Activated CD4-positive, alpha-beta T cell treated with anti-CD3 and anti-CD28 coated beads, Interleukin-2, amount 10 ng/mL, durations not matched to agents 7 days and 5 days (primary cell): Measurements from ENCODE around the gene HOXD10. TPM values are rescaled to one million over a fixed set of nuclear protein-coding genes. Genes with fewer than 3 reads are reported as not detected.

ENCODE experiments used
- CTCF ChIA-PET: fragments of 350-600 bp; sonication (Branson Sonifier 250); formaldehyde crosslinking; loops from one replicate; lab custom pipeline; 2021; ENCODE audit warnings: antibody characterized with exemption; lab: Charles Lee
- POLR2A ChIA-PET: fragments of 350-600 bp; sonication (Branson Sonifier 250); formaldehyde crosslinking; loops from one replicate; lab custom pipeline; 2021; ENCODE audit warnings: antibody characterized with exemption; lab: Charles Lee
- DNase-seq: peaks from one replicate; pipeline ENCODE4 v3.0.0-alpha.2; 2020
- H3K27ac Mint-ChIP-seq: one replicate; pipeline ENCODE4 v1.8.0; 2021; ENCODE audit warnings: mild to moderate bottlenecking, moderate library complexity, mixed read lengths
- H3K27me3 Mint-ChIP-seq: one replicate; pipeline ENCODE4 v1.8.0; 2021; ENCODE audit warnings: mixed read lengths
- H3K36me3 Mint-ChIP-seq: one replicate; pipeline ENCODE4 v1.8.0; 2021; ENCODE audit warnings: low read depth, mixed read lengths
- H3K4me1 Mint-ChIP-seq: one replicate; pipeline ENCODE4 v1.8.0; 2021; ENCODE audit warnings: mixed read lengths
- H3K4me3 Mint-ChIP-seq: one replicate; pipeline ENCODE4 v1.8.0; 2021; ENCODE audit warnings: mild to moderate bottlenecking, moderate library complexity, mixed read lengths
- H3K9me3 Mint-ChIP-seq: one replicate; pipeline ENCODE4 v1.8.0; 2021; ENCODE audit warnings: mixed read lengths
- total RNA-seq, 2 experiments: library from RNA; stranded (reverse); gene quantifications; one replicate each; pipeline ENCODE4 v1.2.3, GENCODE V29; 2021

Gene HOXD10
- total RNA-seq, 2 experiments from 2014 or later = not detected

DNA sequence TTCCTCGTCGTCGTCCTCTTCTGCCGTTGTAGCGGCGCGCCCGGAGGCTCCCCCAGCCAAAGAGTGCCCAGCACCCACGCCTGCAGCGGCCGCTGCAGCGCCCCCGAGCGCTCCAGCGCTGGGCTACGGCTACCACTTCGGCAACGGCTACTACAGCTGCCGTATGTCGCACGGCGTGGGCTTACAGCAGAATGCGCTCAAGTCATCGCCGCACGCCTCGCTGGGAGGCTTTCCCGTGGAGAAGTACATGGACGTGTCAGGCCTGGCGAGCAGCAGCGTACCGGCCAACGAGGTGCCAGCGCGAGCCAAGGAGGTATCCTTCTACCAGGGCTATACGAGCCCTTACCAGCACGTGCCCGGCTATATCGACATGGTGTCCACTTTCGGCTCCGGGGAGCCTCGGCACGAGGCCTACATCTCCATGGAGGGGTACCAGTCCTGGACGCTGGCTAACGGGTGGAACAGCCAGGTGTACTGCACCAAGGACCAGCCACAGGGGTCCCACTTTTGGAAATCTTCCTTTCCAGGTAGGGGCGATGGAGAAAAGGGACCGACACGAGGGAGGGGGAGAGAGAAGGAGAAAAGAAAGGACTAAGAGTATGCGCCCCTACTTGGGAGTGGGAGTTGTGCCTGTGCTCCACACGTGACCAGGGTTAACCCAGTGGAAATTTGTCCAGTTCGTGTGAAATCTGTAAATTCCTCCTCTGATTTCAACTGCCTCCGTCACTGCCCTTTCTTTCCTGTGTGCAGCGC is 23.3 kb upstream of the HOXD10 start:
- no peak for DNase-seq
- Mint-ChIP-seq H3K36me3 (peaks cover 3% of the 10 kb centered on the region), H3K27me3 (peaks cover 91% of the 10 kb centered on the region), H3K9me3 (no peaks in the 10 kb centered on the region), H3K4me1 (peaks cover 18% of the 10 kb centered on the region), H3K27ac (peak overlapping the region; percentile 42), H3K4me3 (peak overlapping the region; percentile 1)
- ChIA-PET POLR2A (no interaction called here), CTCF (interaction anchor here (0.7 to 1.0 kb wide), 2 partner anchors 71 to 1750 kb away, joined by 3 read pairs; no protein-coding TSS in a partner anchor)

- H3K27ac Mint-ChIP-seq = peak overlapping the region; percentile 42
- ChIA-PET CTCF (interaction anchor here (0.8 to 1.0 kb wide), 2 partner anchors 24 to 71 kb away, joined by 3 read pairs; no protein-coding TSS in a partner anchor), POLR2A (no interaction called here)
- peaks cover 91% of the 10 kb centered on the region for H3K27me3 Mint-ChIP-seq
- H3K36me3 Mint-ChIP-seq = peaks cover 3% of the 10 kb centered on the region
- no peaks in the 10 kb centered on the region for H3K9me3 Mint-ChIP-seq
- peaks cover 16% of the 10 kb centered on the region for H3K4me1 Mint-ChIP-seq
- no peak for DNase-seq
- H3K4me3 Mint-ChIP-seq = peak overlapping the region; percentile 1
These were observed 22.7 kb upstream of the HOXD10 start for GRCh38 chr2:176093898-176094249.

DNA sequence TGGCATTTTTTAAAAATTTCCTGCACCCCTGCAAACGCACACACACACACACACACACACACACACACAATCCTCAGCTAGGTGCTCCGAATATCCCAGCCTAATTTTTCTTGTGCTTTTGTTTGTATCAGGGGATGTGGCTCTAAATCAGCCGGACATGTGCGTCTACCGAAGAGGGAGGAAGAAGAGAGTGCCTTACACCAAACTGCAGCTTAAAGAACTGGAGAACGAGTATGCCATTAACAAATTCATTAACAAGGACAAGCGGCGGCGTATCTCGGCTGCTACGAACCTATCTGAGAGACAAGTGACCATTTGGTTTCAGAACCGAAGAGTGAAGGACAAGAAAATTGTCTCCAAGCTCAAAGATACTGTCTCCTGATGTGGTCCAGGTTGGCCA is 22.2 kb upstream of the HOXD10 start:
- no peak overlapping the region for H3K27ac Mint-ChIP-seq
- CTCF ChIA-PET = interaction anchor here (0.8 to 1.0 kb wide), 2 partner anchors 24 to 70 kb away, joined by 3 read pairs; no protein-coding TSS in a partner anchor
- H3K36me3 Mint-ChIP-seq = peaks cover 3% of the 10 kb centered on the region
- POLR2A ChIA-PET = no interaction called here
- H3K9me3 Mint-ChIP-seq = no peaks in the 10 kb centered on the region
- H3K4me1 Mint-ChIP-seq = peaks cover 16% of the 10 kb centered on the region
- peaks cover 91% of the 10 kb centered on the region for H3K27me3 Mint-ChIP-seq
- H3K4me3 Mint-ChIP-seq = no peak overlapping the region
- no peak for DNase-seq

DNA sequence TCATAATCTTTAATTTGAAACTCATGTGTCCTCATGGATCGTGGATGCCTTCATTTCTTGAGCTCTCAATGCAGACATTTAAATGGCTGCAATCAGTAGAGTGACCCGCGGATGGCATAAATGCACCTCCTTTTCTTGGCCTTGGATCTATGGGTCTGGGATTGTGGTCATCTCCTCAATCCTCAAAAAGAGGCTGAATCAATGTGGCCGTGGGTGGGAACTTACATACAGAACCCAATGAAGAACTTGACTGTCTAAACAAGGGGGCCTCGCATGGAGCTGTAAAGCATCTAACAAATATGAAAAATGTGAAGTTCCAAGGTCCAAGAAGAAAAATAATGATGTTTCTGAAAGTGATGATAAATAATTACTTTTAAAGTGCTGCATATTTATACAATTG is 21.2 kb upstream of the HOXD10 start:
- Mint-ChIP-seq H3K36me3 (peaks cover 3% of the 10 kb centered on the region), H3K9me3 (no peaks in the 10 kb centered on the region), H3K27ac (no peak overlapping the region), H3K27me3 (peaks cover 87% of the 10 kb centered on the region), H3K4me3 (no peak overlapping the region), H3K4me1 (peaks cover 16% of the 10 kb centered on the region)
- CTCF ChIA-PET = no interaction called here
- no peak for DNase-seq
- POLR2A ChIA-PET = no interaction called here

DNA sequence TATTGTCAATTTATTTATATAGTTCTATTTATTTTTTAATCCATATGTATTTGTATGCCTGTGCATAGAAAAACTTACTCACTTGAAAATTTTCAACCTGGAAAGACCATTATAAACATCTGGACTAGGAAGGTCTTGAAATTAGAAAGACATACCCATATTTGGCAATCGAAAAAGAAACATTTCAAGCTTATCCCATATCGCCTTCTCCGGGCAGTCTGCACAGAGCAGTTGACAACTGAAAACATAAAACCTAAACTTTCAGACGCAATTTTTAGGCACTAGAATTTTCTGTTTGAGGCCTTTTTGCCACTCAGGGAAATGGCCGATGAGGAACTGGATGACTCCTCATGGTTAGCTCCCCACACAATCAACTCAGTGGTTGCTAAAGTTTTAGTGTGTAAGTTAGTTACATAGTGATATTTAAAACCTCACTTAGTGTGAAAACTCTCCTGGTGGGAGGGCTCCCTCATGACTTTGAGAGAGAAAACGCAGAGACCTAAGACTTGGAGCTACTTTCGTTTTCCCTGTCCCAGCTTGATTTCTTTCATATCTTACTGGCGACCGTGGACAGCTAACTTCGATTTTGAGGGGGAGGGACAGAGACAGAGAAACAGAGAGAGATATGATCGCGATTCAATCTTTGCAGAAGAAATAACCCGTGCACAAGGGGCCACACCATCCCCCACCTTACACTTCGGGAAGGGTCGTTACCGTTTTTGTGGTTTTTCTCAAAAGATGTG is 20.2 kb upstream of the HOXD10 start:
- Mint-ChIP-seq H3K9me3 (no peaks in the 10 kb centered on the region), H3K36me3 (peaks cover 3% of the 10 kb centered on the region), H3K4me3 (peak overlapping the region; percentile 68), H3K4me1 (peaks cover 16% of the 10 kb centered on the region), H3K27me3 (peaks cover 87% of the 10 kb centered on the region), H3K27ac (no peak overlapping the region)
- ChIA-PET CTCF (interaction anchor here (0.5 to 2.1 kb wide), 10 partner anchors 11 to 1230 kb away, joined by 3 to 6 read pairs (median 4); no protein-coding TSS in a partner anchor), POLR2A (no interaction called here)
- no peak for DNase-seq

DNA sequence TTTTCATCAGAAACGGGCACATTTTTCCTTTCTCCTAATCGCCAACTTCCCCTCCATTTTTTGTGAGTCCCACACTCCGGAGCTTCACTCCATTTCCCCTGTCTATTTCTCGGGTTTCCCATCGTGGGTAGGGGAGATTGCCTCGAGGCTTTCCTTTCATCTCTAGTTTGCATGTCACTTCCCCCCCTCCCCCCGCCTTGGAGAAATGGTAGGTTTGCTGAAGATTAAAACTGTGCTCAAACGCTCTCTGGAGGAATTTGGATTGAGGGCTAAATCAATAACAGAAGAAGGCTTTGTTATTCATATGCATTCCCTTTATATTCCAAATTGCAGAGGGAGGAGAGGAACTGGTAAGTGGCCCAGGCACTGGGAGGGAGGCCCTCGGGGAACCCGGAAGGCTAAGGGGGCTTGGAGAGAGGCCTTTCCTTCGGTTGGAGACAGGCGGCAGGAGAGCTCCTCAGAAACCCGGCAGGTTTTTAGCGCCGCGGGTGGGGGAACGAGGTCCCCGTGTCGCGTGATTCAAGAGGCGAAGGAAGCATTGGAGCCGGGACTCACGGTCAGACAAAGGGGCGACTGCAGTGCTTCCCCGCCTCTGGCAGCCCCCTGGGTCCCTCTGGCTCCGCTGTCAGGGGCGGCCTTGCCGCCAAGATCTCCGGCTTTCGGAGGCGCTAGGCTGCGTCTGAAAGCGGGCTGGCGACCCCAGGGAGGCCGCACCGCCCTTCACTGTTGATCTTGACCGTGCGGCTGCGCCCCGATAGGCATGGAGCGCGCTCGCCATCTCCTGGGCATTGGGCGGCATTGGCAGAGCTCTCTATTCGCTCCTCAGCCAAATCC is 19.4 kb upstream of the HOXD10 start:
- H3K4me3 Mint-ChIP-seq = peak overlapping the region; percentile 68
- CTCF ChIA-PET = interaction anchor here (0.6 to 2.1 kb wide), 16 partner anchors 9 to 846 kb away, joined by 3 to 6 read pairs (median 4); no protein-coding TSS in a partner anchor
- H3K36me3 Mint-ChIP-seq = peaks cover 3% of the 10 kb centered on the region
- H3K27ac Mint-ChIP-seq = no peak overlapping the region
- H3K27me3 Mint-ChIP-seq = peaks cover 87% of the 10 kb centered on the region
- peaks cover 16% of the 10 kb centered on the region for H3K4me1 Mint-ChIP-seq
- POLR2A ChIA-PET = no interaction called here
- peak; percentile 55 for DNase-seq
- H3K9me3 Mint-ChIP-seq = no peaks in the 10 kb centered on the region

DNA sequence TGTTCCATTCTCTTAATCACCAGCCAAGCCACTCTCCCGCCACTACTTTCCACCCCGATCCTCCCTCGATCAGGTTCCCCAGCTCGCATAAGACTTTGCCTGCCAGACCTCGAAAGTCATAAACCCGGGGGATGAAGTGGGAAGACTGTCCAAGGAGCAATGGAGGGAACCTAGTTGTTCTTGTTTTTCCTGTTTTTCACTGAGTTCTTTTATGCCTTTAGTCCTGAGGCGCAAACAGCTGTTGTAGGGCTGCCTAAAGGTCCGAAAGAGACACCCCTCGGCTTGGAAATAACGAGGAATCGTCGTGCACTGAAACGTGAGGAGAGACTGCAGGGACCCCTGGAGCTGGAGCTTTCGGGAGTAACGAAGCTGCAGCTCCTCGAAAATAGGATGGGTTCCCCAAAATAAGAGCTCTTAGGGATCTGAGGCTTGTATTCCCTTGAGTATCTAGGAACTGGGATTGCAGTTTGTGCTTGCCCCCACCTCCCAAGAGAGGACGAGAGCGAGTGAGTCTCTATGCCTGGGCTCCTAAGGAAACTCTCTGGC is 18.7 kb upstream of the HOXD10 start:
- no peaks in the 10 kb centered on the region for H3K9me3 Mint-ChIP-seq
- no peak for DNase-seq
- ChIA-PET POLR2A (no interaction called here), CTCF (interaction anchor here (0.6 to 2.1 kb wide), 14 partner anchors 10 to 846 kb away, joined by 3 to 6 read pairs (median 4); no protein-coding TSS in a partner anchor)
- peaks cover 94% of the 10 kb centered on the region for H3K27me3 Mint-ChIP-seq
- H3K4me1 Mint-ChIP-seq = peaks cover 16% of the 10 kb centered on the region
- no peak overlapping the region for H3K27ac Mint-ChIP-seq
- peaks cover 3% of the 10 kb centered on the region for H3K36me3 Mint-ChIP-seq
- H3K4me3 Mint-ChIP-seq = peak overlapping the region; percentile 68

DNA sequence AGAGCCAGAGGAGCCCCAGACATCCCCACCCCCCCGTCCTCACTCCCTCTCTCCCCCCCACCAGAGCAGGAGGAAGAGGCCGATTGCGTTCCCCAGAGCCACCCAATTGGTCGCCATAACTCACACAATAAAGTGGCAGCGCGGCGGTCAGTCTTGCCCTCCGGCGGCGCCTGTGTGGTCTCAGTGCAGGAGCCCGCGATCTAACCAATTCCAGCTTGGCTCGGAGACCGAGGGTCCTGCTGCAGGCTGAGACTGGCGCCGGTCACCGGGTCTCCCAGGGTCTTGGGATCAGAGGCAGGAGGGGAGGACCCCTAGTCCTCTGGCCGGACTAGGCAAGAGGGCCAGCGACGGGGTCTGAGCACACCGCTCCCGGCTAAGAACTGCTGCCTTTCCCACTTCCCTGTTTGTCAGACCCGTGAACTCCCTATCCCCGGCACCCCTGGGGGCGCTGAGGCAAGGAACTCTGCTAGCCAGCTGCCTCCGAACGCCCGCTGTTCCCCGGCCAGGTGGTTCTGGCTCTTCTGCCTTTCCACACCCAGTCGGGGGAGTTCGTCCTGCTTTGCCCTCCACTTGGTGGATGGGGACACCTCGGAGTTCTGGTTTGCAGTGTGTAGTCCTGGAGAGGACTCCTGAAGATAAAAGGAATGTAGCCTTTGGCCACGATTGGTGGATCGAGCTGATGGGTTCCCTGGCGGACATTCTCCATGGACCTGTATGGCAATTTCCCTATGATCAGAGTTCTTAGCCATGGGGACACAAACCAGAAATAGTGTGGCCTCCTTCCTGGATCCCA is 18.0 kb upstream of the HOXD10 start:
- H3K27me3 Mint-ChIP-seq = peaks cover 93% of the 10 kb centered on the region
- POLR2A ChIA-PET = no interaction called here
- H3K9me3 Mint-ChIP-seq = no peaks in the 10 kb centered on the region
- no peak overlapping the region for H3K27ac Mint-ChIP-seq
- CTCF ChIA-PET = interaction anchor here (0.7 to 2.1 kb wide), 6 partner anchors 10 to 735 kb away, joined by 3 to 6 read pairs (median 4); no protein-coding TSS in a partner anchor
- no peak for DNase-seq
- peaks cover 3% of the 10 kb centered on the region for H3K36me3 Mint-ChIP-seq
- H3K4me1 Mint-ChIP-seq = peaks cover 16% of the 10 kb centered on the region
- H3K4me3 Mint-ChIP-seq = peak overlapping the region; percentile 3

GRCh38 chr2:176099159-176099727 is 17.3 kb upstream of the HOXD10 start:
- CTCF ChIA-PET = interaction anchor here (0.7 kb wide), 1 partner anchor 102 kb away, joined by 3 read pairs; no protein-coding TSS in a partner anchor
- peaks cover 16% of the 10 kb centered on the region for H3K4me1 Mint-ChIP-seq

GRCh38 chr2:176099728-176100546 is 16.6 kb upstream of the HOXD10 start, which contains the start of gene HOXD12:
TSS of gene HOXD12 (plus strand) at chr2:176099795. CDS start at chr2:176099802, 7 bp downstream.
- CTCF ChIA-PET = no interaction called here
- Mint-ChIP-seq H3K36me3 (no peaks in the 10 kb centered on the region), H3K9me3 (no peaks in the 10 kb centered on the region), H3K27ac (no peak within 1 kb of the TSS), H3K4me1 (peaks cover 16% of the 10 kb centered on the region), H3K4me3 (peak within 1 kb of the TSS; percentile 3), H3K27me3 (peaks cover 92% of the 10 kb centered on the region)
- POLR2A ChIA-PET = no interaction called here
- no peak for DNase-seq

More at GRCh38 chr2:176099159-176099727, 17.3 kb upstream of the HOXD10 start:
- H3K4me3 Mint-ChIP-seq = peak overlapping the region; percentile 3
- H3K27ac Mint-ChIP-seq = no peak overlapping the region
- H3K9me3 Mint-ChIP-seq = no peaks in the 10 kb centered on the region
- H3K36me3 Mint-ChIP-seq = no peaks in the 10 kb centered on the region
- POLR2A ChIA-PET = no interaction called here
- peaks cover 92% of the 10 kb centered on the region for H3K27me3 Mint-ChIP-seq
- DNase-seq = no peak
